ENCODE data around the gene FAIM.

Gene FAIM

GRCh38 chr3:138591392-138591791, 17.2 kb upstream of the FAIM start:
- no peak overlapping the region for H3K9ac ChIP-seq (ENCODE audit: low read length)
- no peaks in the 10 kb centered on the region for H3K9me3 ChIP-seq (ENCODE audit: insufficient read depth, low read depth, low read length)
- no peak overlapping the region for H3K4me3 ChIP-seq (ENCODE audit: low read depth, low read length)
- no peaks in the 10 kb centered on the region for H3K27me3 ChIP-seq (ENCODE audit: insufficient read depth, low read length)
- no peak overlapping the region for H4K8ac ChIP-seq (ENCODE audit: low read depth, low read length)
- WGBS (ENCODE audit: extremely low coverage, insufficient coverage, insufficient read length), result no CpG with 5 or more reads among the region's 1 CpG
- no peaks in the 10 kb centered on the region for H3K36me3 ChIP-seq (ENCODE audit: control insufficient read depth in 1 of 2, insufficient read depth in 2 of 2, low read length in 2 of 2)
- H3K4ac ChIP-seq (ENCODE audit: low read depth, low read length), result no peak overlapping the region
- no peak overlapping the region for H4K91ac ChIP-seq (ENCODE audit: low read depth, low read length)
- no peak overlapping the region for H2AFZ ChIP-seq (ENCODE audit: insufficient read depth, low read length, poor library complexity)
- no peaks in the 10 kb centered on the region for H3K4me1 ChIP-seq (ENCODE audit: control insufficient read depth in 1 of 2, insufficient read depth in 2 of 2, low read length in 2 of 2)
- H3K79me1 ChIP-seq (ENCODE audit: low read length), result peaks cover 4% of the 10 kb centered on the region
- no peak overlapping the region for H2BK120ac ChIP-seq (ENCODE audit: insufficient read depth, low read length, poor library complexity)
- H3K27ac ChIP-seq (ENCODE audit: low read depth, low read length), result no peak overlapping the region
- H3K79me2 ChIP-seq (ENCODE audit: control insufficient read depth, insufficient read depth, low read length, poor library complexity), result no peaks in the 10 kb centered on the region
- no peak overlapping the region for H3K18ac ChIP-seq (ENCODE audit: low read length)
- no peak for DNase-seq
- H3K4me2 ChIP-seq (ENCODE audit: low read length), result no peak overlapping the region
- H2BK12ac ChIP-seq (ENCODE audit: low read length), result no peak overlapping the region
- no peak overlapping the region for H2AK5ac ChIP-seq (ENCODE audit: low read length)
- H4K12ac ChIP-seq (ENCODE audit: low read depth, low read length), result no peak overlapping the region
- no peak overlapping the region for H2BK5ac ChIP-seq (ENCODE audit: low read depth, low read length, poor library complexity)
- no peak overlapping the region for H3K23ac ChIP-seq (ENCODE audit: low read length)
- H3K14ac ChIP-seq (ENCODE audit: low read length), result no peak overlapping the region

DNA sequence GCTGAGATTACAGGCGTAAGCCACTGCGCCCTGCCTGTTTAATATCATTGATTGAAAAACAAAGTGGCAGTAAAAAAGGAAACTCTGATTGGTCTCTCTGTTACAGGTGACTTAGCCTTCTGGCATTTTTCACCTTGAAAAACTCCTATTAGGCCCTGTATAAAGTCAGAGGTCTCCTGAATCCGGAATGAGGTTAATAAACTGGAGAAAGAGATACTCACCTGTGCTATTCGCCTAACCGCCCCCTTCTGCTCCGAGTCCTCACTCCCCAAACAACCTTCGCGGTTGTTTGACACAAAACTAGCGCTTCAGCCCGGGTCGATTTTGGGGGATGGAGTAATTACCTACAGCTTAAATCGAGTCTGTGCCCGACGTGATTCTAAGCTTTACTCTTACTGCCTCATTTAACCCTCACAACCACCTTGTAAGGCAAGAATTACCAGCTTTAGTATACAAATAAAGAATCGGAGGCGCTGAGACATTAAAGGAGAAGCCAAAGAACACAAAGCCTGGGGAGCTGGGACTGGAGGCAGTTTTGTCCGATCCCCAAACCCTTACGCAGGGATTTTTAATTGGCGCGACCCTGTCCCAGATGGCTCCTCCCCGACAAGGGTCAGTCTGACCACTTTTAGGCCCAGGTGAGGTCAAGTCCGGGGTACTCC, 15.0 kb upstream of the FAIM start:
- H4K12ac ChIP-seq (ENCODE audit: low read depth, low read length), result no peak overlapping the region
- H3K27me3 ChIP-seq (ENCODE audit: insufficient read depth, low read length), result no peaks in the 10 kb centered on the region
- no CpG with 5 or more reads among the region's 22 CpGs for WGBS (ENCODE audit: extremely low coverage, insufficient coverage, insufficient read length)

DNA sequence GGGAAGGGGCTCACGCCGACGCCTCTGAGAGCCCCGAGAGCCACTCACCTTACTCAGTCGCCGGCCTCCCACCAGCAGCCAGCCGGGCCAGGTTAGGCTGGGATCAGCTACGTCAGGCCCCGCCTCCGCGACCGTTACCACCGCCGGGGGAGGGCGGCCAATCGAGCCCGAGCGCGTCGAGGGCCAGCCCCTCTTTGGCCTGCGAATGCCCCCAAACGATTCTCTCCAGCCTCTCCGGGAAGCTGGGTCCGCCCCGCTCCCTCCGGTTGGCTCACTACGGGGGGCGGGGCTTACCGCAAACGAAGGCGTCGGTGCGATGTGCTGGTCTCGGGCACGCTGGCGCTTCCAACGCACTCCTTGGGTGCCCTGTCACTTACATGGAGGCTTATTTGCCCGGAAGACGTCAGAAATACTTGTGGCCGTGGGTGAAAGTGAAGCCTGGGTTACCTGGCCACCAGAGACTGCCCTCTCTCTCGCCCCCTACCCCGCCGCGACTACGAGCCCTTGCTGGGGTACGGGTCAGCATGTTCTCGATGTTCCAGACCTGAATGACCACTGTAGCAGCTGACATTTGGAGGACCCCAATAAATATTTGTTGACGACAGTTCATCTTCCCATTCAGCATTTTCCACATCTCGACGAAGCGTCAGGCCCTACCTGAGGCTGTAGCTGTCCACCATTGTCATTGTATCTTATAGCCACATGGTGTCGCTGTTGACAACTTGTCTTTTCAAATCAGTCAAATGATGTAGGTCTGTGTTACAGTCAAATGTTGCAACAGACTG, 14.2 kb upstream of the FAIM start, which contains the start of gene CEP70:
Gene CEP70 (minus strand): TSS at position 111 of the 785 bp plus-strand sequence. CDS start 21,333 bp downstream, outside the sequence.
- no peak within 1 kb of the TSS for H3K27ac ChIP-seq (ENCODE audit: low read depth, low read length)

More for the DNA sequence above, 15.0 kb upstream of the FAIM start:
- Histone ChIP-seq H3K27ac (ENCODE audit: low read depth, low read length) (no peak overlapping the region), H2BK120ac (ENCODE audit: insufficient read depth, low read length, poor library complexity) (peak overlapping the region; percentile 71), H3K79me2 (ENCODE audit: control insufficient read depth, insufficient read depth, low read length, poor library complexity) (no peaks in the 10 kb centered on the region), H3K4ac (ENCODE audit: low read depth, low read length) (no peak overlapping the region), H3K36me3 (ENCODE audit: control insufficient read depth in 1 of 2, insufficient read depth in 2 of 2, low read length in 2 of 2) (no peaks in the 10 kb centered on the region), H3K4me3 (ENCODE audit: low read depth, low read length) (peak overlapping the region; percentile 77), H2BK12ac (ENCODE audit: low read length) (no peak overlapping the region), H3K79me1 (ENCODE audit: low read length) (peaks cover 4% of the 10 kb centered on the region), H3K9me3 (ENCODE audit: insufficient read depth, low read depth, low read length) (no peaks in the 10 kb centered on the region), H3K18ac (ENCODE audit: low read length) (peak overlapping the region; percentile 53), H4K91ac (ENCODE audit: low read depth, low read length) (peak overlapping the region; percentile 64), H2AK5ac (ENCODE audit: low read length) (no peak overlapping the region), H2AFZ (ENCODE audit: insufficient read depth, low read length, poor library complexity) (peak overlapping the region; percentile 77), H4K8ac (ENCODE audit: low read depth, low read length) (peak overlapping the region; percentile 86), H3K9ac (ENCODE audit: low read length) (peak overlapping the region; percentile 61), H3K23ac (ENCODE audit: low read length) (no peak overlapping the region), H3K14ac (ENCODE audit: low read length) (peak overlapping the region; percentile 76), H2BK5ac (ENCODE audit: low read depth, low read length, poor library complexity) (peak overlapping the region; percentile 27), H3K4me2 (ENCODE audit: low read length) (peak overlapping the region; percentile 82), H3K4me1 (ENCODE audit: control insufficient read depth in 1 of 2, insufficient read depth in 2 of 2, low read length in 2 of 2) (no peaks in the 10 kb centered on the region)
- no peak for DNase-seq

GRCh38 chr3:138594935-138595610, 13.5 kb upstream of the FAIM start:
- DNase-seq, result no peak
- Histone ChIP-seq H3K4me3 (ENCODE audit: low read depth, low read length) (no peak overlapping the region), H3K4me1 (ENCODE audit: control insufficient read depth in 1 of 2, insufficient read depth in 2 of 2, low read length in 2 of 2) (no peaks in the 10 kb centered on the region), H3K4me2 (ENCODE audit: low read length) (no peak overlapping the region), H3K9ac (ENCODE audit: low read length) (no peak overlapping the region), H3K27me3 (ENCODE audit: insufficient read depth, low read length) (no peaks in the 10 kb centered on the region), H2BK120ac (ENCODE audit: insufficient read depth, low read length, poor library complexity) (no peak overlapping the region), H3K23ac (ENCODE audit: low read length) (no peak overlapping the region), H2BK5ac (ENCODE audit: low read depth, low read length, poor library complexity) (no peak overlapping the region), H3K4ac (ENCODE audit: low read depth, low read length) (no peak overlapping the region), H2AK5ac (ENCODE audit: low read length) (no peak overlapping the region), H3K79me1 (ENCODE audit: low read length) (peaks cover 4% of the 10 kb centered on the region), H4K91ac (ENCODE audit: low read depth, low read length) (no peak overlapping the region), H2BK12ac (ENCODE audit: low read length) (no peak overlapping the region), H3K79me2 (ENCODE audit: control insufficient read depth, insufficient read depth, low read length, poor library complexity) (no peaks in the 10 kb centered on the region), H4K8ac (ENCODE audit: low read depth, low read length) (no peak overlapping the region), H3K18ac (ENCODE audit: low read length) (no peak overlapping the region), H3K14ac (ENCODE audit: low read length) (no peak overlapping the region), H2AFZ (ENCODE audit: insufficient read depth, low read length, poor library complexity) (no peak overlapping the region), H3K9me3 (ENCODE audit: insufficient read depth, low read depth, low read length) (no peaks in the 10 kb centered on the region), H4K12ac (ENCODE audit: low read depth, low read length) (no peak overlapping the region), H3K36me3 (ENCODE audit: control insufficient read depth in 1 of 2, insufficient read depth in 2 of 2, low read length in 2 of 2) (no peaks in the 10 kb centered on the region), H3K27ac (ENCODE audit: low read depth, low read length) (no peak overlapping the region)
- WGBS (ENCODE audit: extremely low coverage, insufficient coverage, insufficient read length), result no CpG with 5 or more reads among the region's 6 CpGs

More for the DNA sequence above, 14.2 kb upstream of the FAIM start, which contains the start of gene CEP70:
- Histone ChIP-seq H3K4ac (ENCODE audit: low read depth, low read length) (no peak within 1 kb of the TSS), H2BK5ac (ENCODE audit: low read depth, low read length, poor library complexity) (peak within 1 kb of the TSS; percentile 27), H3K4me1 (ENCODE audit: control insufficient read depth in 1 of 2, insufficient read depth in 2 of 2, low read length in 2 of 2) (no peaks in the 10 kb centered on the region), H2AK5ac (ENCODE audit: low read length) (no peak within 1 kb of the TSS), H3K9me3 (ENCODE audit: insufficient read depth, low read depth, low read length) (no peaks in the 10 kb centered on the region), H3K36me3 (ENCODE audit: control insufficient read depth in 1 of 2, insufficient read depth in 2 of 2, low read length in 2 of 2) (no peaks in the 10 kb centered on the region), H2AFZ (ENCODE audit: insufficient read depth, low read length, poor library complexity) (peak within 1 kb of the TSS; percentile 77), H3K23ac (ENCODE audit: low read length) (no peak within 1 kb of the TSS), H4K8ac (ENCODE audit: low read depth, low read length) (peak within 1 kb of the TSS; percentile 86), H4K91ac (ENCODE audit: low read depth, low read length) (peak within 1 kb of the TSS; percentile 64), H3K14ac (ENCODE audit: low read length) (peak within 1 kb of the TSS; percentile 76), H3K4me3 (ENCODE audit: low read depth, low read length) (peak within 1 kb of the TSS; percentile 77), H3K27me3 (ENCODE audit: insufficient read depth, low read length) (no peaks in the 10 kb centered on the region), H3K79me1 (ENCODE audit: low read length) (peaks cover 4% of the 10 kb centered on the region), H3K9ac (ENCODE audit: low read length) (peak within 1 kb of the TSS; percentile 61), H4K12ac (ENCODE audit: low read depth, low read length) (no peak within 1 kb of the TSS), H3K79me2 (ENCODE audit: control insufficient read depth, insufficient read depth, low read length, poor library complexity) (no peaks in the 10 kb centered on the region), H2BK120ac (ENCODE audit: insufficient read depth, low read length, poor library complexity) (peak within 1 kb of the TSS; percentile 71), H3K4me2 (ENCODE audit: low read length) (peak within 1 kb of the TSS; percentile 82), H2BK12ac (ENCODE audit: low read length) (no peak within 1 kb of the TSS), H3K18ac (ENCODE audit: low read length) (peak within 1 kb of the TSS; percentile 53)
- WGBS (ENCODE audit: extremely low coverage, insufficient coverage, insufficient read length), result no CpG with 5 or more reads among the region's 52 CpGs
- peak; percentile 96 for DNase-seq
